Small intestine (tissue), 7 donors: ENCODE data around the gene ADAMTSL2. TPM values are rescaled to one million over a fixed set of nuclear protein-coding genes. Genes with fewer than 3 reads are reported as not detected.

ENCODE experiments used
- DNase-seq, 2 donors: peaks; one replicate each; pipeline versions ENCODE4 v3.0.0 to v3.0.0-alpha.2; 2013
- FAIRE-seq: peaks from 2 replicates; lab custom pipeline; 2012; peaks lifted over from hg19 to GRCh38; lab: Jason Lieb, UNC
- H3K27ac ChIP-seq, 3 donors: one replicate each; pipeline ENCODE4 v1.5.1; 2013; ENCODE audit warnings: low read length in 2 of 3, mild to moderate bottlenecking in 2 of 3, control low read depth in 1 of 3, inconsistent platforms in 1 of 3, low read depth in 1 of 3, moderate library complexity in 1 of 3
- H3K27me3 ChIP-seq, 3 donors: one replicate each; pipeline ENCODE4 v1.6.1; 2013; ENCODE audit warnings: low read length in 3 of 3, inconsistent platforms in 1 of 3; ENCODE audit not compliant: control insufficient read depth in 3 of 3, insufficient read depth in 3 of 3
- H3K36me3 ChIP-seq, 3 donors: one replicate each; pipeline ENCODE4 v1.6.1; 2013; ENCODE audit warnings: low read length in 3 of 3, inconsistent platforms in 1 of 3, low read depth in 1 of 3, mild to moderate bottlenecking in 1 of 3, moderate library complexity in 1 of 3; ENCODE audit not compliant: control insufficient read depth in 3 of 3, insufficient read depth in 2 of 3
- H3K4me1 ChIP-seq, 3 donors: one replicate each; pipeline ENCODE4 v1.6.1; 2013; ENCODE audit warnings: low read length in 2 of 3, inconsistent platforms in 1 of 3, low read depth in 1 of 3, mild to moderate bottlenecking in 1 of 3, moderate library complexity in 1 of 3; ENCODE audit not compliant: control insufficient read depth in 3 of 3, insufficient read depth in 2 of 3
- H3K4me3 ChIP-seq, 3 donors: one replicate each; pipeline ENCODE4 v1.5.1; 2013; ENCODE audit warnings: low read length in 3 of 3, control low read depth in 1 of 3, inconsistent platforms in 1 of 3, low read depth in 1 of 3, mild to moderate bottlenecking in 1 of 3, moderate library complexity in 1 of 3
- H3K9me3 ChIP-seq, 2 donors: one replicate each; pipeline ENCODE4 v1.6.1; 2013; ENCODE audit warnings: low read depth in 1 of 2, low read length in 1 of 2; ENCODE audit not compliant: control insufficient read depth in 2 of 2, insufficient read depth in 1 of 2
- WGBS, 3 donors: extraction: QIAGEN DNeasy Blood & Tissue Kit; methylation state at CpG; one replicate each; pipeline ENCODE4 v1.1.7; 2013; 5-methylcytosine and 5-hydroxymethylcytosine counted together
- polyA plus RNA-seq, 4 donors: library from polyadenylated mRNA; stranded (reverse) in 3 of 4; unstranded in 1 of 4; fragments of 200-250 nt in 3 of 4; fragments of 120-200 nt in 1 of 4; gene quantifications; one replicate each; pipeline versions ENCODE4 v1.2.1 to v1.2.3, GENCODE V29; 2013
- donor health status: healthy with polysubstance abuse.
- donor health status: control.
- donor health status: control.
- donor health status: Bipolar disorder and iron deficiency.
- donor health status: healthy.

Gene ADAMTSL2
- polyA plus RNA-seq, 4 donors: 0.22 to 1.2 (median 0.43) TPM

DNA sequence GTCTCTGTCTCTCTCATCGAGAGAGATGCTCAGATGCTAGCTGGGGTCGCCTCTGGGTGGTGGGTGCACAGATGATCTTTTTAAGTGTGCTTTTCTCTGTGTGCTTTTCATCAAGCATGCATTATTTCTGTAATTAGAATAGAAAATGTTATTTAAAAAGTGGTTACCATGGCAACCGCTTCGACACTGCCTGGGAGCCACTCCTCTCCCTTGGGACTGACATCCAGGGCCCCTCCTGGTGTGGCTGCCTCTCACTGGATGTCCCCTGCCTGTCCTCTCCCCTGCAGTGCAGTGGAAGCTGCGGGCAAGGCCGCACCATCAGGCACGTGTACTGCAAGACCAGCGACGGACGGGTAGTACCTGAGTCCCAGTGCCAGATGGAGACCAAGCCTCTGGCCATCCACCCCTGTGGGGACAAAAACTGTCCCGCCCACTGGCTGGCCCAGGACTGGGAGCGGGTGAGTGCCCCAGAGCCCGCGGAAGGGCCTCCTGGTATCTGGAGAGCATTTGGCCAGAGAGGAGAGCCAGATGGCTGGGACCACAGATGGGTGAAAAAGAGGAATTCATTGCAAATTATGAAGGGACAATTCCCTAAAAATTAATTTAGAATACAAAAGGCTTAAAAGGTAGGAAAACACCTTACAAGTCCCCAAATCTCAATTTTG is 34.7 kb downstream of the ADAMTSL2 start:
- no peak for DNase-seq
- Histone ChIP-seq H3K27me3 (peaks cover 0 to 12% (median 0%) of the 10 kb centered on the region in 3 donors), H3K4me3 (no peak overlapping the region), H3K36me3 (peaks cover 0 to 2% (median 0%) of the 10 kb centered on the region in 3 donors), H3K27ac (no peak overlapping the region), H3K9me3 (no peaks in the 10 kb centered on the region), H3K4me1 (no peaks in the 10 kb centered on the region)
- no peak for FAIRE-seq
- WGBS, 3 donors: 79 to 88% (median 85%) methylated on average over 14 of the region's 14 CpGs

DNA sequence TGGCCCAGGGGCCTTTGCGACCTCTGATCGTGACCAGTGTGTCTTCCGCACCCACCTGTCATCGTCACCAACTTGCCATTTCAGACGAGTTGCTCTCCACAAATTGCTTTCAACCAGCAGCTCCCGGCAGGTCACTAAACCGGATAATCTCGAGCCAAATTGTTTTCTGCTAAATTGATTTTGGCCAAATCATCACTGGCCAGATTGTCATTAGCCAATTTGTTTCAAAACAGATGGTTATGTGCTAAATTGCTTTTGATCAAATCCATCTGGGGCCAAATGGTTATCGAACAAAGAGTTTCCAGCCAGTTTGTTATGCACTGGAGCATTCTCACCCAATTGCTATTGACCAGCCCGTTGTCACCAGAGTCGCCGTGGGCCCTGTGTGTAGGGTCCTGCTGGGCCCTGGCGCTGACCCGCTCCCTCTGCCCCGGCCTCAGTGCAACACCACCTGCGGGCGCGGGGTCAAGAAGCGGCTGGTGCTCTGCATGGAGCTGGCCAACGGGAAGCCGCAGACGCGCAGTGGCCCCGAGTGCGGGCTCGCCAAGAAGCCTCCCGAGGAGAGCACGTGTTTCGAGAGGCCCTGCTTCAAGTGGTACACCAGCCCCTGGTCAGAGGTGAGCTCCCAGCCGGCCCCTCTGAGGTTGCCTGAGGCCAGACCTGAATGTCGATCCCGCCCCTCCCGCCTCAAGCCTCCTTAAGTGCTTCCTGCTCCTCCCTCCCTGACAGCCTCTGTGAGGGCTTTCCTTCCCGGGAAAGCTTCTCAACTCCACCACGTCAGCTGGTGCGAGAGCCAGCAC is 35.6 kb downstream of the ADAMTSL2 start:
- DNase-seq (no peak), FAIRE-seq (no peak)
- H3K36me3 ChIP-seq: peaks cover 0 to 2% (median 0%) of the 10 kb centered on the region in 3 donors
- H3K27ac ChIP-seq: no peak overlapping the region
- peaks cover 0 to 7% (median 0%) of the 10 kb centered on the region in 3 donors for H3K27me3 ChIP-seq
- H3K4me1 ChIP-seq: no peaks in the 10 kb centered on the region
- H3K9me3 ChIP-seq: no peaks in the 10 kb centered on the region
- H3K4me3 ChIP-seq: no peak overlapping the region
- 69 to 76% (median 75%) methylated on average over 36 of the region's 36 CpGs for WGBS, 3 donors

DNA sequence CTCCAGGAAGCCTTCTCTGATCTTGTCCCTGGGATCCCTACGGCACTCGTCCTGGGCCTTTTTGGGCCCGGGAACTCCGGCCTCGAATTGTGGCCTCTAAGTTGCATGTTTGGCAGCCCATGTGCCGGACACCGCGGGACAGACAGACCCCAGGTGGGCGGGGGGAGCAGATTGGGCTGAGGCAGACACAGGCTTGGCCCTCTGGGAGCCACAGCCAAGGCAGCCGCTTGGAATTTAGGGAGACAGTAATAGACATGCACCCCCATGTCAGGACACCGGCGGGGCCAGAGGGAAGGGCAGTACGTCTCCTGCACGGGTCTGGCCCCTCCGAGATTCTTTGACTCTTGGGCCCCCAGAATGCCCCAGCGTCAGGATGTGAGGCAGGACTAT is 36.2 kb downstream of the ADAMTSL2 start:
- DNase-seq (no peak), FAIRE-seq (no peak)
- H3K36me3 ChIP-seq: peaks cover 0 to 2% (median 0%) of the 10 kb centered on the region in 3 donors
- no peak overlapping the region for H3K4me3 ChIP-seq
- peaks cover 0 to 3% (median 0%) of the 10 kb centered on the region in 3 donors for H3K27me3 ChIP-seq
- no peaks in the 10 kb centered on the region for H3K4me1 ChIP-seq
- no peaks in the 10 kb centered on the region for H3K9me3 ChIP-seq
- 72 to 79% (median 75%) methylated on average over 16 of the region's 16 CpGs for WGBS, 3 donors
- H3K27ac ChIP-seq: no peak overlapping the region

DNA sequence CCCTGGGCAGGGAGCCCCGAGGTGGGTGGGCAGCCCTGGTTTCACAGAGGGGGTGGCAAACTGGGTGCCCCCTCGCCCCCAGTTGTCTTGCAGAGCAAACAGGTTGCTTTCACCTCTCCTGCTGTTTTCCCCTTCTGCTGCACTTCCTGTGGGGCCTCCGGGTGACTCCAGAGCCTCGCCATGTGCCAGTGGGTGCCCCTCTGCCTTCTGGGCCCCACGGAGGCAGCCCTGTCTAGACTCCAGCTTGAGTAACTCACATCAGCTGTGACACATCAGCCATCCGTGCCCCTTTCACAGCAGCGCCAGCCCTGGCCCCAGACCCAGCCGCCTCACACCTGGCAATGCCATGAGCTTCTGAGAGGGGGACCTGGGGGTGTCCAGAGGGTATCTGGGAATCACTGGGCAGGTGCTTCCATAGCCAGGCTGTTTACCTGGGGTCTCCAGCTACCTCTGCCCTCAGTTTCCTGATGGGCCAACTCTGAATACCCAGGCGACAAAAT is 36.9 kb downstream of the ADAMTSL2 start:
- no peak for DNase-seq
- no peak for FAIRE-seq
- 71 to 77% (median 75%) methylated on average over 8 to 9 of the region's 9 CpGs for WGBS, 3 donors

DNA sequence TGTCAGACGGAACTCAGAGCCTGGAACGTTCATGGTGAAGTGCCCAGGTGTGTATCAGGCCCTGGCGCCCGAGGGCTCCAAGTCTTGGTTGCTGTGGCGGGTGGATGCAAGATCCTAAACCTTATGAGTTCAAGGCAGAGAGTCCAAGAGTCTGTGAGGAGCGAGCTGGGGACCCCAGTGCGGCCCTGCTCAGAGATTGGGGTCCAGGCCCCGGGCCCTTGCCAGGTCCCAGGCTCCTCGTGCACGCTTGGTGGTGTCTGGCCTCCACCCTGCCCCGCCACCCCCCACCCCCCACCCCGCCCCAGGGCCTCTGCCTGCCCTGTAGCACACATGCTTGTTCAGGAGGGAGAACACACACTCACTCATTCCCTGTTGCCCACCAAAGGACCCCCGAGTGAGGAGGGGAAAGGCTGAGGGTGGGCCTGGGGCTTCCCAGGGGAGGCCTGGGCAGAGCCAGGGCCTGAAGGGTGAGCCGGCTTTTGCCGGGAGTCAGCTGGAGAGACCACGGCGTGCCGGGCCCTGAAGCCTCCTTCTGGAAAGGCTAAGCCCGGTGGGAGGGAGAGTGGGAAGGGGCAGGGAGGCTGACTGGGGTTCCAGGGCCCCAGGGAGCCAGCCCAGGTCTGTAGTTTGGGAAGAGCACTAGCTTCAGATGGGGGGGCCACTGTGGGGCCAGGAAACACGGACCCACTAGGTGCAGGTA is 37.5 kb downstream of the ADAMTSL2 start:
- no peaks in the 10 kb centered on the region for H3K4me1 ChIP-seq
- no peak overlapping the region for H3K4me3 ChIP-seq
- no peak overlapping the region for H3K27ac ChIP-seq
- no peak for FAIRE-seq
- H3K27me3 ChIP-seq: peaks cover 0 to 8% (median 0%) of the 10 kb centered on the region in 3 donors
- peaks cover 0 to 2% (median 0%) of the 10 kb centered on the region in 3 donors for H3K36me3 ChIP-seq
- no peaks in the 10 kb centered on the region for H3K9me3 ChIP-seq
- WGBS, 3 donors: 70 to 86% (median 80%) methylated on average over 19 to 20 of the region's 20 CpGs
- no peak for DNase-seq

More for the DNA sequence above, 36.9 kb downstream of the ADAMTSL2 start:
- Histone ChIP-seq H3K36me3 (peaks cover 0 to 2% (median 0%) of the 10 kb centered on the region in 3 donors), H3K4me3 (no peak overlapping the region), H3K27ac (no peak overlapping the region), H3K27me3 (peaks cover 0 to 5% (median 0%) of the 10 kb centered on the region in 3 donors), H3K9me3 (no peaks in the 10 kb centered on the region), H3K4me1 (no peaks in the 10 kb centered on the region)

DNA sequence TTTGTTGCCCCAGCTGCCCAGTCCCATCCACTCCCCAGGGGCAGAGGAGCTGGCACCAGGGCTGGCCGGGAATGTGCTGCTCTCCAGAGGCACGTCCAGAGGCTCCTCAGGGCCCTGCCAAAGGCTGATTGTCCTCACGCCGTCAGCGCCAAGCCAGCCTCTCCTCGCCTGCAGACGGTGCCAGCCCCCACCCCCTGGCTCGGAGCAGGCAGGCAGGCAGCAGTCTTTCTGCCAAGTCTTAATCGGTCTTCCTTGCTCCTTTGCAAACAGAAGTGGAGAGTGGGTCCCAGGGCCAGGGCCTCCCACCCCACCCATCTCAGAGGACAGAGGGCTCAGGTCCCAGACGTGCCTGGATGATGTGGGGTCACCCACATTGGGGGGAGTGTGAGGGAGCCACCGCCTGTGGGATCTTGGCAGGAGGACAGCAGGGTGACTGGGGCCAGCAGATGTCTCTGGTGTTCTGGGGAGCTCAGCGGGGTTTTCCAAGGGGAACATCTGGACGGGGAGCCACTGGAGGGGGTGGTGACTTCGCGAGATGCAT is 38.4 kb downstream of the ADAMTSL2 start:
- DNase-seq (no peak), FAIRE-seq (no peak)
- Histone ChIP-seq H3K4me1 (no peaks in the 10 kb centered on the region), H3K36me3 (peaks cover 0 to 2% (median 0%) of the 10 kb centered on the region in 3 donors), H3K27me3 (peaks cover 0 to 14% (median 0%) of the 10 kb centered on the region in 3 donors), H3K4me3 (no peak overlapping the region), H3K9me3 (no peaks in the 10 kb centered on the region), H3K27ac (no peak overlapping the region)
- 38 to 51% (median 50%) methylated on average over 15 of the region's 15 CpGs for WGBS, 3 donors

DNA sequence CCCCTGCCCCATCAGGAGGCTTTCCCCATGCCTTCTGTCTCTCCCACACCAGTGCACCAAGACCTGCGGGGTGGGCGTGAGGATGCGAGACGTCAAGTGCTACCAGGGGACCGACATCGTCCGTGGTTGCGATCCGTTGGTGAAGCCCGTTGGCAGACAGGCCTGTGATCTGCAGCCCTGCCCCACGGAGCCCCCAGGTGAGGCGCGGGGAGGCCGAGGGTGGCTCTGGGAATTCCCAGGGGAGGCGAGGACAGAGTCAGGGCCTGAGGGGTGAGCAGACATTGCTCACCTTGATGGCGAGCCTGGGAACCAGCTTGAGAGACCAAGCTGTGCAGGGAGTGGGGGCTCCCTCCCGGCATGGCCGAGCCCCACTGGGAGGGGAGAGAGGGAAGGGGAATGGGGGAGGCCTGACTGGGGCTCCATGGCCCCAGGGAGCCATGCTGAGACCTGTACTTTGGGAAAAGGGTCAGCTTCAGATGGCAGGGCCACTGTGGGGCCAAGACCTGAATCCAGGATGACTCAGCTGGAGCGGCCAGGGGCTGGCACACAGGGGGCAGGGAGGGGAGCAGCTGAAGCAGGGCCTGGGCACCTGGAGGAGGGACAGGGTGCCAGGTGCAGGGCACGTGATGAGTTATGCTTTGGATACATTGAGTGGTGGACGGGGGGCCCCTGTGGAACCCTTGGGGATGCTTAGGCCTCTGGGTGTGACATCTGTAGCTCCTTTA is 39.4 kb downstream of the ADAMTSL2 start:
- DNase-seq: no peak
- H3K4me1 ChIP-seq: no peaks in the 10 kb centered on the region
- peaks cover 0 to 25% (median 0%) of the 10 kb centered on the region in 3 donors for H3K27me3 ChIP-seq
- H3K27ac ChIP-seq: no peak overlapping the region
- H3K36me3 ChIP-seq: peaks cover 0 to 2% (median 0%) of the 10 kb centered on the region in 3 donors
- no peaks in the 10 kb centered on the region for H3K9me3 ChIP-seq
- WGBS, 3 donors: 76 to 89% (median 78%) methylated on average over 20 to 21 of the region's 21 CpGs
- FAIRE-seq: no peak
- no peak overlapping the region for H3K4me3 ChIP-seq
